Chondrocyte (in vitro differentiated cells): ENCODE results near the gene PPP2R5A. TPM values are rescaled to one million over a fixed set of nuclear protein-coding genes. Genes with fewer than 3 reads are reported as not detected.
"Not testable (repeated sequence)": the region's sequence is repeated elsewhere in the genome, so short reads cannot be mapped to it uniquely, and the experiment has no call there.

Experiments used
- DNase-seq: peaks from one replicate; pipeline ENCODE4 v3.0.0; 2021; ENCODE audit warnings: mixed read lengths, low spot score
- H3K27ac Mint-ChIP-seq: one replicate; pipeline ENCODE4 v1.8.0; 2021; ENCODE audit warnings: mild to moderate bottlenecking, moderate library complexity, mixed read lengths; ENCODE audit not compliant: unreplicated experiment
- H3K27me3 Mint-ChIP-seq: 2 replicates; pipeline ENCODE4 v1.8.0; 2021; ENCODE audit warnings: low read depth, mixed read lengths
- H3K36me3 Mint-ChIP-seq: 2 replicates; pipeline ENCODE4 v1.8.0; 2021; ENCODE audit warnings: low read depth, mixed read lengths
- H3K4me1 Mint-ChIP-seq: 2 replicates; pipeline ENCODE4 v1.8.0; 2021; ENCODE audit warnings: low read depth, mild to moderate bottlenecking, mixed read lengths
- H3K4me3 Mint-ChIP-seq: one replicate; pipeline ENCODE4 v1.8.0; 2021; ENCODE audit warnings: mild to moderate bottlenecking, moderate library complexity, mixed read lengths; ENCODE audit not compliant: unreplicated experiment
- H3K9me3 Mint-ChIP-seq: 2 replicates; pipeline ENCODE4 v1.8.0; 2021; ENCODE audit warnings: low read depth, mixed read lengths
- CTCF ChIP-seq: fragments of 200-600 bp; sonication (generic); IDR thresholded peaks from 2 replicates; pipeline ENCODE4 v1.5.0; 2021; ENCODE audit warnings: antibody characterized with exemption, mild to moderate bottlenecking, moderate library complexity
- total RNA-seq: library from RNA; stranded (reverse); gene quantifications from 3 replicates; pipeline ENCODE4 v1.2.1, GENCODE V29; 2021

PPP2R5A gene
- total RNA-seq, 1 donor from 2014 or later: 16.8 TPM

GRCh38 chr1:212381397-212382035, 96.3 kb downstream of the PPP2R5A start:
- no peak for TF ChIP-seq CTCF
- H3K4me1 Mint-ChIP-seq: no peaks in the 10 kb centered on the region
- no peak overlapping the region for H3K4me3 Mint-ChIP-seq
- no peak for DNase-seq
- H3K9me3 Mint-ChIP-seq: no peaks in the 10 kb centered on the region
- no peak overlapping the region for H3K27ac Mint-ChIP-seq
- no peaks in the 10 kb centered on the region for H3K27me3 Mint-ChIP-seq
- peaks cover 37% of the 10 kb centered on the region for H3K36me3 Mint-ChIP-seq

GRCh38 chr1:212386029-212386428, 100.8 kb downstream of the PPP2R5A start:
- peaks cover 38% of the 10 kb centered on the region for H3K36me3 Mint-ChIP-seq
- no peaks in the 10 kb centered on the region for H3K27me3 Mint-ChIP-seq

GRCh38 chr1:212388985-212389716, 103.9 kb downstream of the PPP2R5A start:
- Mint-ChIP-seq H3K4me3 (no peak overlapping the region), H3K9me3 (peaks cover 31% of the 10 kb centered on the region), H3K27ac (no peak overlapping the region), H3K4me1 (no peaks in the 10 kb centered on the region), H3K27me3 (no peaks in the 10 kb centered on the region), H3K36me3 (peaks cover 49% of the 10 kb centered on the region)
- no peak for DNase-seq
- TF ChIP-seq CTCF: no peak

More at GRCh38 chr1:212386029-212386428, 100.8 kb downstream of the PPP2R5A start:
- no peaks in the 10 kb centered on the region for H3K4me1 Mint-ChIP-seq
- H3K9me3 Mint-ChIP-seq: peaks cover 14% of the 10 kb centered on the region
- no peak for TF ChIP-seq CTCF
- no peak overlapping the region for H3K4me3 Mint-ChIP-seq
- DNase-seq: no peak
- H3K27ac Mint-ChIP-seq: no peak overlapping the region

GRCh38 chr1:212395678-212396437, 110.6 kb downstream of the PPP2R5A start:
- H3K4me1 Mint-ChIP-seq, H3K27me3 Mint-ChIP-seq, H3K27ac Mint-ChIP-seq, DNase-seq, H3K4me3 Mint-ChIP-seq: not testable (repeated sequence)
- Mint-ChIP-seq H3K9me3 (peaks cover 35% of the 10 kb centered on the region), H3K36me3 (peaks cover 31% of the 10 kb centered on the region)

- Mint-ChIP-seq H3K27me3 (no peaks in the 10 kb centered on the region), H3K36me3 (peaks cover 25% of the 10 kb centered on the region), H3K27ac (no peak overlapping the region), H3K4me3 (no peak overlapping the region), H3K4me1 (no peaks in the 10 kb centered on the region), H3K9me3 (peaks cover 28% of the 10 kb centered on the region)
- TF ChIP-seq CTCF: no peak
- no peak for DNase-seq
Measured at GRCh38 chr1:212396638-212397037, 111.4 kb downstream of the PPP2R5A start.
